DOHH2 (cell line): ENCODE results near the gene RCL1.

ENCODE experiments used
- H3F3A ChIP-seq: fragments of 200-600 bp; sonication (generic), shearing (Covaris generic); 2 replicates; pipeline ENCODE4 v1.6.0; 2016; ENCODE audit warnings: antibody characterized with exemption, mild to moderate bottlenecking; ENCODE audit not compliant: control insufficient read depth, insufficient read depth
- H3K27ac ChIP-seq: fragments of 200-600 bp; sonication (generic); 2 replicates; pipeline ENCODE4 v1.5.1; 2014; ENCODE audit warnings: low read depth, mild to moderate bottlenecking, low read length, moderate library complexity
- H3K27me3 ChIP-seq: fragments of 200-600 bp; sonication (generic); 2 replicates; pipeline ENCODE4 v1.6.1; 2014; ENCODE audit warnings: mild to moderate bottlenecking, low read length, mixed read lengths; ENCODE audit not compliant: control insufficient read depth
- H3K36me3 ChIP-seq: fragments of 200-600 bp; sonication (generic); 2 replicates; pipeline ENCODE4 v1.6.1; 2014; ENCODE audit warnings: mild to moderate bottlenecking, low read length, moderate library complexity, mixed read lengths; ENCODE audit not compliant: control insufficient read depth
- H3K4me1 ChIP-seq: fragments of 200-600 bp; sonication (generic); 2 replicates; pipeline ENCODE4 v1.6.1; 2014; ENCODE audit warnings: mild to moderate bottlenecking, low read length, mixed read lengths; ENCODE audit not compliant: control insufficient read depth
- H3K4me2 ChIP-seq: fragments of 200-600 bp; sonication (generic); 2 replicates; pipeline ENCODE4 v1.6.0; 2014; ENCODE audit warnings: mild to moderate bottlenecking, low read length, moderate library complexity
- H3K4me3 ChIP-seq: fragments of 200-600 bp; sonication (generic); 2 replicates; pipeline ENCODE4 v1.5.1; 2014; ENCODE audit warnings: mild to moderate bottlenecking, low read length, mixed read lengths
- H3K79me2 ChIP-seq: fragments of 200-600 bp; sonication (generic); 2 replicates; pipeline ENCODE4 v1.6.1; 2014; ENCODE audit warnings: mild to moderate bottlenecking, low read length, mixed read lengths; ENCODE audit not compliant: control insufficient read depth
- H3K9me2 ChIP-seq: fragments of 200-600 bp; sonication (generic); replicated peaks from 2 replicates; pipeline ENCODE4 v1.6.1; 2014; ENCODE audit warnings: mild to moderate bottlenecking, low read length, mixed read lengths; ENCODE audit not compliant: control insufficient read depth
- H3K9me3 ChIP-seq: fragments of 200-600 bp; sonication (generic); 2 replicates; pipeline ENCODE4 v1.6.1; 2014; ENCODE audit warnings: antibody characterized with exemption, low read length, mixed read lengths; ENCODE audit not compliant: control insufficient read depth, insufficient read depth
- H4K20me1 ChIP-seq: fragments of 200-600 bp; sonication (generic); 2 replicates; pipeline ENCODE4 v1.6.0; 2014; ENCODE audit warnings: low read depth, mild to moderate bottlenecking, antibody characterized with exemption, low read length, moderate library complexity; ENCODE audit not compliant: control insufficient read depth, insufficient read depth
- EZH2phosphoT487 ChIP-seq: fragments of 200-600 bp; sonication (generic); IDR thresholded peaks from 2 replicates; pipeline ENCODE4 v1.6.1; 2017; ENCODE audit warnings: borderline replicate concordance, mild to moderate bottlenecking, antibody characterized with exemption, low read length, moderate library complexity, mixed read lengths
- TF ChIP-seq, protein P1 (sequence below): fragments of 200-600 bp; sonication (generic); IDR thresholded peaks from one replicate; pipeline ENCODE4 v1.5.1; 2014; ENCODE audit warnings: antibody characterized with exemption, mild to moderate bottlenecking, low read depth, low read length; ENCODE audit not compliant: poor library complexity, severe bottlenecking

The RCL1 gene

GRCh38 chr9:4860383-4860782 is 67.6 kb downstream of the RCL1 start:
- H3K79me2 ChIP-seq: no peaks in the 10 kb centered on the region
- peaks cover 40% of the 10 kb centered on the region for H3K36me3 ChIP-seq
- H4K20me1 ChIP-seq: no peaks in the 10 kb centered on the region
- no peak for TF ChIP-seq EZH2phosphoT487
- TF ChIP-seq, protein P1, sequence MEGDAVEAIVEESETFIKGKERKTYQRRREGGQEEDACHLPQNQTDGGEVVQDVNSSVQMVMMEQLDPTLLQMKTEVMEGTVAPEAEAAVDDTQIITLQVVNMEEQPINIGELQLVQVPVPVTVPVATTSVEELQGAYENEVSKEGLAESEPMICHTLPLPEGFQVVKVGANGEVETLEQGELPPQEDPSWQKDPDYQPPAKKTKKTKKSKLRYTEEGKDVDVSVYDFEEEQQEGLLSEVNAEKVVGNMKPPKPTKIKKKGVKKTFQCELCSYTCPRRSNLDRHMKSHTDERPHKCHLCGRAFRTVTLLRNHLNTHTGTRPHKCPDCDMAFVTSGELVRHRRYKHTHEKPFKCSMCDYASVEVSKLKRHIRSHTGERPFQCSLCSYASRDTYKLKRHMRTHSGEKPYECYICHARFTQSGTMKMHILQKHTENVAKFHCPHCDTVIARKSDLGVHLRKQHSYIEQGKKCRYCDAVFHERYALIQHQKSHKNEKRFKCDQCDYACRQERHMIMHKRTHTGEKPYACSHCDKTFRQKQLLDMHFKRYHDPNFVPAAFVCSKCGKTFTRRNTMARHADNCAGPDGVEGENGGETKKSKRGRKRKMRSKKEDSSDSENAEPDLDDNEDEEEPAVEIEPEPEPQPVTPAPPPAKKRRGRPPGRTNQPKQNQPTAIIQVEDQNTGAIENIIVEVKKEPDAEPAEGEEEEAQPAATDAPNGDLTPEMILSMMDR: no peak
- no peak overlapping the region for H3K4me2 ChIP-seq
- H3F3A ChIP-seq: no peaks in the 10 kb centered on the region
- H3K9me2 ChIP-seq: no peaks in the 10 kb centered on the region
- no peaks in the 10 kb centered on the region for H3K27me3 ChIP-seq
- no peak overlapping the region for H3K27ac ChIP-seq
- H3K4me3 ChIP-seq: no peak overlapping the region
- no peaks in the 10 kb centered on the region for H3K9me3 ChIP-seq
- H3K4me1 ChIP-seq: no peaks in the 10 kb centered on the region

GRCh38 chr9:4861145-4861544 is 68.4 kb downstream of the RCL1 start:
- Histone ChIP-seq H3K4me2 (no peak overlapping the region), H3K9me2 (no peaks in the 10 kb centered on the region), H3F3A (no peaks in the 10 kb centered on the region), H3K27me3 (no peaks in the 10 kb centered on the region), H3K36me3 (peaks cover 40% of the 10 kb centered on the region), H3K9me3 (no peaks in the 10 kb centered on the region), H3K4me3 (no peak overlapping the region), H3K79me2 (no peaks in the 10 kb centered on the region), H3K27ac (no peak overlapping the region), H4K20me1 (no peaks in the 10 kb centered on the region), H3K4me1 (no peaks in the 10 kb centered on the region)
- TF ChIP-seq EZH2phosphoT487: no peak
- TF ChIP-seq, protein P1: no peak

GRCh38 chr9:4861736-4862451 is 69.2 kb downstream of the RCL1 start:
- Histone ChIP-seq H3K9me2 (no peaks in the 10 kb centered on the region), H3K27ac (no peak overlapping the region), H3K4me1 (no peaks in the 10 kb centered on the region), H3K36me3 (peaks cover 40% of the 10 kb centered on the region), H3K4me3 (no peak overlapping the region), H4K20me1 (no peaks in the 10 kb centered on the region), H3K27me3 (no peaks in the 10 kb centered on the region), H3K9me3 (no peaks in the 10 kb centered on the region), H3F3A (no peaks in the 10 kb centered on the region), H3K79me2 (no peaks in the 10 kb centered on the region), H3K4me2 (no peak overlapping the region)
- TF ChIP-seq EZH2phosphoT487: no peak
- TF ChIP-seq, protein P1: no peak
